HepG2 (cell line): Measurements from ENCODE around the gene FBXW2. TPM values are rescaled to one million over a fixed set of nuclear protein-coding genes. Genes with fewer than 3 reads are reported as not detected.

Experiments used
- ATAC-seq: fragments of 200-7000 bp; cut with Tn5 transposase; 3 replicates; pipeline ENCODE4 v1.9.1; 2020; ENCODE audit warnings: mild to moderate bottlenecking, moderate library complexity
- BruUV-seq: library from RNA; stranded (reverse); fragments of 400-500 nt; replicated peaks from 2 replicates; lab custom pipeline; 2021; lab: Mats Ljungman, UMichigan
- CTCF ChIA-PET: fragments of 300-600 bp; formaldehyde crosslinking; extraction: SDS; loops from one replicate; lab custom pipeline; 2021; ENCODE audit warnings: low total read pairs, inconsistent platforms, low intra/inter-chr PET ratio; lab: Yijun Ruan, JAX
- POLR2A ChIA-PET: fragments of 350-600 bp; sonication (Branson Sonifier 250); formaldehyde crosslinking; loops from one replicate; lab custom pipeline; 2020; ENCODE audit warnings: antibody characterized with exemption, inconsistent platforms; lab: Yijun Ruan, JAX
- DNase-seq: peaks from one replicate; pipeline ENCODE4 v3.0.0-alpha.2; 2015; ENCODE audit warnings: low spot score
- FAIRE-seq: peaks from 3 replicates; lab custom pipeline; 2011; peaks lifted over from hg19 to GRCh38; lab: Jason Lieb, UNC
- H2AFZ ChIP-seq: one replicate; pipeline ENCODE4 v1.6.1; 2011; ENCODE audit warnings: low read length, inconsistent platforms
- H3K27ac ChIP-seq: fragments of 300-600 bp; 3 replicates; pipeline ENCODE4 v1.8.0; 2011; ENCODE audit warnings: mixed run types, mild to moderate bottlenecking, mixed read lengths, low read length, inconsistent platforms; ENCODE audit not compliant: insufficient read depth; ENCODE audit errors: extremely low read length
- H3K27me3 ChIP-seq, 2 experiments: fragments of 200-600 bp in 1 of 2; 2 replicates in 1 of 2; 3 replicates in 1 of 2; pipeline versions ENCODE4 v1.6.0 to v1.8.0; 2011; ENCODE audit warnings: low read length in 2 of 2, mild to moderate bottlenecking in 2 of 2, moderate library complexity in 2 of 2, inconsistent platforms in 1 of 2; ENCODE audit not compliant: insufficient read depth in 2 of 2, control insufficient read depth in 1 of 2
- H3K36me3 ChIP-seq, 2 experiments: fragments of 200-600 bp in 1 of 2; replicated peaks in 1 of 2; 2 replicates in 1 of 2; 3 replicates in 1 of 2; pipeline versions ENCODE4 v1.5.1 to v1.8.0; 2011; ENCODE audit warnings: low read length in 2 of 2, inconsistent platforms in 1 of 2; ENCODE audit not compliant: insufficient read depth in 2 of 2, control insufficient read depth in 1 of 2
- H3K4me1 ChIP-seq: 2 replicates; pipeline ENCODE4 v1.5.1; 2012; ENCODE audit warnings: low read length, inconsistent platforms; ENCODE audit not compliant: insufficient read depth
- H3K4me2 ChIP-seq: 2 replicates; pipeline ENCODE4 v1.6.0; 2011; ENCODE audit warnings: low read depth, low read length, inconsistent platforms
- H3K4me3 ChIP-seq, 3 experiments: fragments of 200-600 bp in 1 of 3; sonication (generic), shearing (Covaris generic) in 1 of 3; replicated peaks in 1 of 3; 2 replicates each; pipeline ENCODE4 v1.5.1; 2011 to 2016; ENCODE audit warnings: low read length in 3 of 3, inconsistent platforms in 2 of 3, low read depth in 2 of 3, mild to moderate bottlenecking in 2 of 3, control low read depth in 1 of 3, mixed read lengths in 1 of 3; ENCODE audit not compliant: insufficient read depth in 1 of 3
- H3K79me2 ChIP-seq: one replicate; pipeline ENCODE4 v1.6.1; 2011; ENCODE audit warnings: low read length, inconsistent platforms; ENCODE audit not compliant: insufficient read depth
- H3K9ac ChIP-seq: 2 replicates; pipeline ENCODE4 v1.6.0; 2011; ENCODE audit warnings: mild to moderate bottlenecking, low read depth, low read length, inconsistent platforms; ENCODE audit not compliant: insufficient read depth
- H3K9me3 ChIP-seq: 2 replicates; pipeline ENCODE4 v1.5.1; 2012; ENCODE audit warnings: mild to moderate bottlenecking, low read length
- H4K20me1 ChIP-seq: 2 replicates; pipeline ENCODE4 v1.6.0; 2011; ENCODE audit warnings: inconsistent platforms, mild to moderate bottlenecking, low read length, moderate library complexity; ENCODE audit not compliant: insufficient read depth
- CEBPB ChIP-seq: IDR thresholded peaks from 2 replicates; pipeline ENCODE4 v1.6.1; 2011; ENCODE audit warnings: low read depth, low read length, improper control_type of control experiment, borderline replicate concordance
- HMG20A ChIP-seq: IDR thresholded peaks from 2 replicates; pipeline ENCODE4 v1.6.1; 2016; ENCODE audit warnings: borderline replicate concordance
- MXI1 ChIP-seq: IDR thresholded peaks from 3 replicates; pipeline ENCODE4 v1.6.1; 2012; ENCODE audit warnings: low read depth, low read length, inconsistent platforms, borderline replicate concordance
- NCOR1 ChIP-seq: fragments of 200-600 bp; sonication (generic); IDR thresholded peaks from 2 replicates; pipeline ENCODE4 v1.7.0; 2017; ENCODE audit warnings: antibody characterized with exemption, low read length, borderline replicate concordance
- PAX8 ChIP-seq: sonication (generic); formaldehyde crosslinking; IDR thresholded peaks from 2 replicates; pipeline ENCODE4 v1.8.0; 2022; ENCODE audit warnings: mild to moderate bottlenecking, missing genetic modification reagents, borderline replicate concordance
- SP4 ChIP-seq: sonication (generic); formaldehyde crosslinking; IDR thresholded peaks from 2 replicates; pipeline ENCODE4 v1.8.1; 2023; ENCODE audit warnings: mild to moderate bottlenecking, missing genetic modification reagents
- U2AF2 ChIP-seq: fragments of 200-400 bp; formaldehyde crosslinking; IDR thresholded peaks from 2 replicates; pipeline ENCODE4 v1.6.1; 2017; ENCODE audit warnings: low read depth, mild to moderate bottlenecking, low read length
- YEATS2 ChIP-seq: sonication (generic); formaldehyde crosslinking; IDR thresholded peaks from 2 replicates; pipeline ENCODE4 v1.4.0; 2020; ENCODE audit warnings: missing genetic modification reagents, borderline replicate concordance
- ZMYM3 ChIP-seq: sonication (generic); formaldehyde crosslinking; IDR thresholded peaks from 2 replicates; pipeline ENCODE4 v1.5.1; 2020; ENCODE audit warnings: mild to moderate bottlenecking, missing genetic modification reagents
- ZNF792 ChIP-seq: IDR thresholded peaks from 2 replicates; pipeline ENCODE4 v1.6.1; 2016
- ZXDC ChIP-seq: sonication (generic); formaldehyde crosslinking; IDR thresholded peaks from 2 replicates; pipeline ENCODE4 v1.5.0; 2020; ENCODE audit warnings: mild to moderate bottlenecking, missing genetic modification reagents
- WGBS: methylation state at CpG from one replicate; pipeline ENCODE4 v1.1.6; 2017; ENCODE audit warnings: low lambda C conversion rate; 5-methylcytosine and 5-hydroxymethylcytosine counted together
- in situ Hi-C: cut with HindIII; loops from 2 replicates; pipeline ENCODE4 v1.10.0; 2017; ENCODE audit warnings: low pct_unique_long_range_greater_than_20kb; ENCODE audit not compliant: extremely low pct_ligation_motif_present
- intact Hi-C: fragments of 100-400 bp; cut with micrococcal nuclease; formaldehyde crosslinking; loops from one replicate; pipeline ENCODE4 v1.10.0; 2022; ENCODE audit not compliant: unreplicated experiment
- polyA plus RNA-seq, 8 experiments: library from polyadenylated mRNA; depleted of rRNA in 3 of 8; stranded (reverse) in 7 of 8; unstranded in 1 of 8; fragments of >200 nt; fragmentation: Illumina TruSeq in 4 of 8; extraction: Trizol in 4 of 8; gene quantifications; 2 replicates each; pipeline versions ENCODE4 v1.2.1 to v1.2.3, GENCODE V29; 2011 to 2016; ENCODE audit warnings: low read depth in 4 of 8, missing spikeins in 1 of 8, mixed read lengths in 1 of 8; ENCODE audit not compliant: insufficient read depth in 1 of 8
- total RNA-seq, 5 experiments: library from RNA; depleted of rRNA; stranded (reverse); fragments of >200 nt; fragmentation: Illumina TruSeq; extraction: Trizol; gene quantifications; 2 replicates each; pipeline ENCODE4 v1.2.3, GENCODE V29; 2016; ENCODE audit warnings: low read depth in 1 of 5

Gene FBXW2
- total and polyA plus RNA-seq, 2 of the 13 experiments (the other 11 are each of a cell fraction or from before 2014, with no cell fraction given), result 35.4 to 43.1 TPM

- Histone ChIP-seq H3K4me3 (no peak overlapping the region), H3K4me2 (no peak overlapping the region), H3K27me3 (no peaks in the 10 kb centered on the region), H3K9me3 (no peaks in the 10 kb centered on the region), H3K4me1 (peaks cover 50% of the 10 kb centered on the region), H3K79me2 (peaks cover 12% of the 10 kb centered on the region), H3K36me3 (no peaks in the 10 kb centered on the region), H3K9ac (no peak overlapping the region), H3K27ac (no peak overlapping the region), H4K20me1 (no peaks in the 10 kb centered on the region), H2AFZ (no peak overlapping the region)
- FAIRE-seq (no peak), DNase-seq (no peak), ATAC-seq (no peak)
- in situ Hi-C loops, result no loop called here
- intact Hi-C loops, result no loop called here
- ChIA-PET POLR2A (interaction anchor here (1.8 to 2.6 kb wide), 3 partner anchors 14 to 145 kb away, joined by 6 to 31 read pairs (median 10); no protein-coding TSS in a partner anchor), CTCF (no interaction called here)
- 52% methylated on average over 5 of the region's 5 CpGs for WGBS
- no peak for TF ChIP-seq ZXDC (CRISPR knock-in tag)
- no peak for TF ChIP-seq U2AF2
- TF ChIP-seq PAX8, result no peak
- no peak for TF ChIP-seq MXI1
- no peak for TF ChIP-seq ZMYM3 (CRISPR knock-in tag)
- TF ChIP-seq SP4 (CRISPR knock-in tag), result no peak
- TF ChIP-seq NCOR1, result no peak
- no peak for TF ChIP-seq ZNF792
- no peak for TF ChIP-seq YEATS2 (CRISPR knock-in tag)
- TF ChIP-seq HMG20A (CRISPR knock-in tag), result no peak
- TF ChIP-seq CEBPB, result no peak
- BruUV-seq, result no TSS peak
These were observed 76.7 kb downstream of the FBXW2 start for GRCh38 chr9:120716483-120716882.
